GM12872 (cell line): ENCODE results near the gene MYO3B.

Experiments
- TF ChIP-seq, protein P1 (sequence below): IDR thresholded peaks from 3 replicates; pipeline ENCODE4 v1.5.1; 2011; ENCODE audit warnings: low read depth, mild to moderate bottlenecking, low read length, moderate library complexity; ENCODE audit not compliant: insufficient read depth

The MYO3B gene

DNA sequence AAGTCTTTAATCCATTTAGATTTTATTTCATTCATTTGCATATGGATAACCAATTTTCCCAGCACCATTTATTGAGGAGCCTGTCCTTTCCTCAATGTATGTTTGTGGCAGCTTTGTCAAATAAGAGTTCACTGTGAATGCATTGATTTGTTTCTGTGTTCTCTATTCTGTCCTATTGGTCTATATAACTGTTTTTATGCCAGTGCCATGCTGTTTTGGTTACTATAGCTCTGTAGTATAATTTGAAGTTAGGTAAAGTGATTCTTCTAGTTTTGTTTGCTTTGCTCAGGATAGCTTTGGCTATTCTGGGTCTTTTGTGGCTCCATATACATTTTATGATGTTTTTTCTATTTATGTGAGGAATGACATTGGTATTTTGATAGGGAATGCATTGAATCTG lies 7.4 kb downstream of the MYO3B start:
- TF ChIP-seq, protein P1, sequence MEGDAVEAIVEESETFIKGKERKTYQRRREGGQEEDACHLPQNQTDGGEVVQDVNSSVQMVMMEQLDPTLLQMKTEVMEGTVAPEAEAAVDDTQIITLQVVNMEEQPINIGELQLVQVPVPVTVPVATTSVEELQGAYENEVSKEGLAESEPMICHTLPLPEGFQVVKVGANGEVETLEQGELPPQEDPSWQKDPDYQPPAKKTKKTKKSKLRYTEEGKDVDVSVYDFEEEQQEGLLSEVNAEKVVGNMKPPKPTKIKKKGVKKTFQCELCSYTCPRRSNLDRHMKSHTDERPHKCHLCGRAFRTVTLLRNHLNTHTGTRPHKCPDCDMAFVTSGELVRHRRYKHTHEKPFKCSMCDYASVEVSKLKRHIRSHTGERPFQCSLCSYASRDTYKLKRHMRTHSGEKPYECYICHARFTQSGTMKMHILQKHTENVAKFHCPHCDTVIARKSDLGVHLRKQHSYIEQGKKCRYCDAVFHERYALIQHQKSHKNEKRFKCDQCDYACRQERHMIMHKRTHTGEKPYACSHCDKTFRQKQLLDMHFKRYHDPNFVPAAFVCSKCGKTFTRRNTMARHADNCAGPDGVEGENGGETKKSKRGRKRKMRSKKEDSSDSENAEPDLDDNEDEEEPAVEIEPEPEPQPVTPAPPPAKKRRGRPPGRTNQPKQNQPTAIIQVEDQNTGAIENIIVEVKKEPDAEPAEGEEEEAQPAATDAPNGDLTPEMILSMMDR: no peak

DNA sequence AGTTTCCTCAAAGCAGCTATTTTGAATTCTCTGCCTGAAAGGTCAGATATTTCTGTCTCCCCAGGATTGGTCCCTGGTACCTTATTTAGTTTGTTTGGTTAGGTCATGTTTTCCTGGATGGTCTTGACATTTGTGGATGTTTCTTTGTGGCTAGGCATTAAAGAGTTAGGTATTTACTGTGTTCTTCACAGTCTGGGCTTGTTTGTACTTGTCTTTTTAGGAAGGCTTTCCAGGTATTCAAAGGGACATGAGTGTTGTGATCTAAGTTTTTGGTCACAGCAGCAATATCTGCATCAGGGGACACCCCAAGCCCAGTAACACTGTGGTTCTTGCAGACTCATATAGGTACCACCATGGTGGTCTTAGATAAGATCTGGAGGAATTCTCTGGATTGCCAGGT lies 11.8 kb downstream of the MYO3B start:
- TF ChIP-seq, protein P1: no peak

DNA sequence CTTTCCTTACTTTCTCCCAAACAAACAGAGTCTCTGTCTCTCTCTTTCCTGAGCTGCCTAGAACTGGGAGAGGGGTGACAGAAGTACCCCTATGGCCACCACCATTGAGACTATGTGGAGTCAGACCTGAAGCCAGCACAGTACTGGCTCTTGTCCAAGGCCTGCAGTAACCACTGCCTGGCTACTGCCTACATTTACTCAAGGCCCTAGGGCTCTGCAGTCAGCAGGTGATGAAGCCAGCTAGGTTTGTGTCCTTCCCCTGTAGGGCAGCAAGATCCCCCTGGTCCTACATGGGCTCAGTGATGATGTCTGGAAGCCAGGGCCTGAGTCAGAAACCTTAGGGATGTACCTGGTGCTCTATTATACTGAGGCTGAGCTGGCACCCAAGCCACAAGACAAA lies 12.2 kb downstream of the MYO3B start:
- TF ChIP-seq, protein P1: no peak

DNA sequence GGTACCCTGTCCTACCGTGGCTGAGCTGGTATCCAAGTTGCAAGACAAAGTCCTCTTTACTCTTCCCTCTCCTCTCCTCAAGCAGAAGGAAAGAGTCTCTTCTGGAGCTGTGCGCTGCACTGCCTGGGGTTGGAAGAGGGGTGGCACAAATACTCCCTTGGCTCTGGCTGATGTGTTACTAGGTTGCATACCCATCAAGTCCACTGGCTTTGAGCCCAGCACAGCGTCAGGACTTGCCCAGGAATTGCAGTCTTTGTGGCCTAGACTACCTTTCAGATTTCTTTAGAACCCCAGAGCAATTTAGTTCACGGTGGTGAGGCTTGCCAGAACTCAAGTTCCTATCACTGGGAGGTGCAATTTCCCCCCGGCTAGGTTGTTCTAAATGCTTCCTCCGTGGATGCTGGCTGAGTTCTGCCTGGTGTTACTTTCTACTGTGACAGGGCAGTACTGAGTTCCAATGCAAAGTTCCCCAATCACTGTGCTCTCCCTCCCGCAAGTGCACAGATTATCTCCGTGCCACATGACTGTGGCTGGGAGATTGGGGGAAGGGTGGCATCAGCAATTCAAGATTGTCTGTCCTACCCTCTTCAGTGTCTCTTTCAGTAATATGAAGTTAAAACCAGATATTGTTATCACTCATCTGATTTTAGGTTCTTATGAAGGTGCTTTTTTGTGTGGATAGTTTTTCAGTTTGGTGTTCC lies 13.4 kb downstream of the MYO3B start:
- TF ChIP-seq, protein P1: no peak

DNA sequence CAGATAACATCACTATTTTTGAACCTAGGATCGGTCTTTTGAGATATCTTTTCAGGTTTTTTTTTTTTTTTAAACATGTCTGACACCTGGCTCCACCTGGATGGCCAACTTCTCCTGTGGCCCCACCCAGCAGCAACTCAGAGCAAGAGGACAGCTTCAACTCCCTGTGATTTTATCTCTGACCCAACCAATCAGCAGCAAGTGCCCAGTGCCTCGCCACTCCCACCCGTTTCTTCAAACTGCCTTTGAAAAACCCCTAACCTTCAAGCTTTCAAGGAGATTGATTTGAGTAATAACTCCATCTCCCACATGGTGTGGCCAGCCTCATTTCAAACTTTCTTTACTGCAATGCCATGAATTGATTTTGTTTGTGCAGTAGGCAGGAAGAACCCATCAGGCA lies 19.0 kb downstream of the MYO3B start:
- TF ChIP-seq, protein P1: no peak

DNA sequence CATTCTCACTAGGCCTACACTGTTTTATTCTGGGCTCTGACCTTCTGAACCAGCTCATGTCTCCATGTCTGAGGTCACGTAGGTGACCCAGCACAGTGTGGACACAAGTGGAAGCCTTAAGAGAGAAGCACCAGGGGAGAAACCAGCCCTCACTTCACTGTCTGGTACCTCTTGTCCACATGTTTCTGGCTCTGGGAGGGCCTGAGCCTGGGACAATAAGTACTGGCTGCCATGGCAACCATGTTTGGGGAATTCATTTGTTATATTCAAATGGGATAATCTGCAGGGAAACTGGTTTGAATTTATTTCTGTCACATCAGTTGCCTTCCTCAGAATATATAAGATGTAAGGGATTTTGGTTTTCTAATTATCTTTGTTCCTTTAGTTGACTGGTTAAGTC lies 23.3 kb downstream of the MYO3B start:
- TF ChIP-seq, protein P1: no peak

DNA sequence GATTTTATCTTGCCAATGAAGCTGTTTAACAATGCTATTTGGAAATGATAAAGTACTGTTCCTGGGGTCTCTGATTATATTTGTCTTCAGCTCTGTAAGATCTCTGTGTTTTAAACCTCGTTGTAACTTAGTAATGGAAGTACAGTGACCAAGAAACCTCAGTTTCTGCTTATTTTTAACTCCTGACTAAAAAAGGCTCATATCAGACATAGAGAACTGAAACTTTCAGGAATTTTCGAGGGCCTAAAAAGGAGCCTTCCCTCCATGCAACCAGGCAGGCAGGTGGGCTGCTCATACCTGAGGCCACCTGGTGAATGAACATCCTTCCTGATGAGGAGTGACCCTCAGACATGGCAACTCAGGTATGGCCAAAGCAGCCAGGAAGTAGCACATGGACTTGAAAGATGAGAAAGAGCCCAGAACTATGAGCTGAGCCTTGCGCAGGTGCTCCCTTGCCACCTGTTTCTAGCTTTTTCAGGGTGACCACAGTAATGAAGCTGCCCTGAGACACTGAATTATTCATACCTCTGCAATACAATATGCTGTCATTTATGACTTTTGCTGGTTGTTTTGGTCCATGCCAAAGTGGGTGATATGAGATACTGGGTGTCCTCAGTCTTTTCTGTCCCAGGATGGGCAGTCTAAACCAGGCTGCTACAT lies 23.9 kb downstream of the MYO3B start:
- TF ChIP-seq, protein P1: no peak
